HepG2 (cell line): ENCODE results near the gene B3GNT8.

Experiments used
- ATF3 ChIP-seq: sonication (generic); formaldehyde crosslinking; IDR thresholded peaks from 2 replicates; pipeline ENCODE4 v1.4.0; 2020; ENCODE audit warnings: missing genetic modification reagents
- BHLHE40 ChIP-seq: IDR thresholded peaks from 2 replicates; pipeline ENCODE4 v1.6.1; 2011; ENCODE audit warnings: low read length, improper control_type of control experiment
- MXI1 ChIP-seq: IDR thresholded peaks from 3 replicates; pipeline ENCODE4 v1.6.1; 2012; ENCODE audit warnings: low read depth, low read length, inconsistent platforms, borderline replicate concordance
- PTBP1 ChIP-seq: fragments of 200-400 bp; formaldehyde crosslinking; IDR thresholded peaks from 2 replicates; pipeline ENCODE4 v1.6.1; 2018; ENCODE audit warnings: low read length, low read depth; ENCODE audit not compliant: poor library complexity, severe bottlenecking
- THAP11 ChIP-seq: IDR thresholded peaks from 2 replicates; pipeline ENCODE4 v1.6.1; 2016; ENCODE audit warnings: missing biosample characterization, missing genetic modification reagents
- ZNF160 ChIP-seq: sonication (generic); formaldehyde crosslinking; IDR thresholded peaks from 2 replicates; pipeline ENCODE4 v1.8.0; 2022; ENCODE audit warnings: mild to moderate bottlenecking, inconsistent platforms, missing genetic modification reagents

GRCh38 chr19:41386442-41386841 lies 40.7 kb downstream of the B3GNT8 start:
- no peak for TF ChIP-seq ATF3 (CRISPR knock-in tag)
- no peak for TF ChIP-seq ZNF160
- TF ChIP-seq PTBP1, result no peak
- no peak for TF ChIP-seq THAP11
- TF ChIP-seq BHLHE40, result no peak
- no peak for TF ChIP-seq MXI1
